GM12878 (cell line): Measurements from ENCODE around the gene NRTN. TPM values are rescaled to one million over a fixed set of nuclear protein-coding genes. Genes with fewer than 3 reads are reported as not detected.

Experiments used
- ATAC-seq: fragments of 200-7000 bp; cut with Tn5 transposase; 3 replicates; pipeline ENCODE4 v1.9.1; 2020; ENCODE audit warnings: mild to moderate bottlenecking, moderate library complexity
- BruUV-seq: library from RNA; stranded (reverse); fragments of 400-500 nt; replicated peaks from 2 replicates; lab custom pipeline; 2021; lab: Mats Ljungman, UMichigan
- CTCF ChIA-PET: fragments of 300-600 bp; sonication (Branson Sonifier 250); formaldehyde crosslinking; extraction: SDS; loops from one replicate; lab custom pipeline; 2021; ENCODE audit warnings: inconsistent platforms; lab: Yijun Ruan, JAX
- POLR2A ChIA-PET: fragments of 350-600 bp; formaldehyde crosslinking; extraction: SDS; loops from one replicate; lab custom pipeline; 2021; ENCODE audit warnings: inconsistent platforms; lab: Charles Lee
- RAD21 ChIA-PET: fragments of 300-600 bp; sonication (Branson Sonifier 250); formaldehyde crosslinking; loops from one replicate; lab custom pipeline; 2023; ENCODE audit warnings: antibody characterized with exemption; ENCODE audit not compliant: unreplicated experiment; lab: Charles Lee
- SMC1A ChIA-PET: fragments of 300-600 bp; sonication (Branson Sonifier 250); formaldehyde crosslinking; loops from one replicate; lab custom pipeline; 2023; ENCODE audit not compliant: unreplicated experiment, uncharacterized antibody; lab: Charles Lee
- DNase-seq: peaks from one replicate; pipeline ENCODE4 v3.0.0-alpha.2; 2011; ENCODE audit warnings: low read depth, low spot score
- FAIRE-seq: peaks from 3 replicates; lab custom pipeline; 2011; peaks lifted over from hg19 to GRCh38; lab: Jason Lieb, UNC
- H2AFZ ChIP-seq: 2 replicates; pipeline ENCODE4 v1.6.0; 2011; ENCODE audit warnings: low read depth, low read length, control low read depth; ENCODE audit not compliant: control insufficient read depth
- H3K27ac ChIP-seq: 2 replicates; pipeline ENCODE4 v1.5.1; 2011; ENCODE audit warnings: control low read depth; ENCODE audit not compliant: control insufficient read depth, insufficient read depth
- H3K27me3 ChIP-seq, 2 experiments: replicated peaks in 1 of 2; 2 replicates each; pipeline versions ENCODE4 v1.6.0 to v1.6.1; 2011; ENCODE audit warnings: low read length in 1 of 2; ENCODE audit not compliant: control insufficient read depth in 2 of 2, insufficient read depth in 2 of 2
- H3K36me3 ChIP-seq, 2 experiments: 2 replicates each; pipeline ENCODE4 v1.5.1; 2011; ENCODE audit warnings: low read length in 1 of 2; ENCODE audit not compliant: control insufficient read depth in 2 of 2, insufficient read depth in 2 of 2
- H3K4me1 ChIP-seq: 2 replicates; pipeline ENCODE4 v1.6.1; 2011; ENCODE audit warnings: mild to moderate bottlenecking, low read length, moderate library complexity, mixed read lengths; ENCODE audit not compliant: control insufficient read depth, insufficient read depth
- H3K4me2 ChIP-seq: 2 replicates; pipeline ENCODE4 v1.6.0; 2011; ENCODE audit warnings: control low read depth; ENCODE audit not compliant: control insufficient read depth, insufficient read depth
- H3K4me3 ChIP-seq: fragments of 200-600 bp; sonication (generic); 2 replicates; pipeline ENCODE4 v1.5.1; 2016
- H3K79me2 ChIP-seq: 2 replicates; pipeline ENCODE4 v1.6.0; 2011; ENCODE audit warnings: low read length; ENCODE audit not compliant: control insufficient read depth, insufficient read depth
- H3K9ac ChIP-seq: 2 replicates; pipeline ENCODE4 v1.8.0; 2011; ENCODE audit warnings: low read length, control low read depth, mixed read lengths; ENCODE audit not compliant: control insufficient read depth, insufficient read depth
- H3K9me3 ChIP-seq: replicated peaks from 3 replicates; pipeline ENCODE4 v1.5.1; 2011; ENCODE audit warnings: mild to moderate bottlenecking, low read length; ENCODE audit not compliant: control insufficient read depth, insufficient read depth
- H4K20me1 ChIP-seq: 2 replicates; pipeline ENCODE4 v1.6.0; 2011; ENCODE audit not compliant: control insufficient read depth, insufficient read depth
- BACH1 ChIP-seq: fragments of 450-650 bp; IDR thresholded peaks from 2 replicates; pipeline ENCODE4 v1.6.1; 2017; ENCODE audit warnings: mild to moderate bottlenecking, borderline replicate concordance
- CBX3 ChIP-seq: fragments of 200-600 bp; sonication (generic); IDR thresholded peaks from 2 replicates; pipeline ENCODE4 v1.6.1; 2016; ENCODE audit warnings: low read depth, borderline replicate concordance
- EED ChIP-seq: sonication (generic); IDR thresholded peaks from 2 replicates; pipeline ENCODE4 v1.6.1; 2016; ENCODE audit warnings: antibody characterized with exemption, low read depth
- ESRRA ChIP-seq: IDR thresholded peaks from 2 replicates; pipeline ENCODE4 v1.6.1; 2012; ENCODE audit warnings: mild to moderate bottlenecking, low read length, improper control_type of control experiment
- HDAC6 ChIP-seq: fragments of 200-600 bp; sonication (generic); IDR thresholded peaks from one replicate; pipeline ENCODE4 v1.8.0; 2017; ENCODE audit warnings: antibody characterized with exemption; ENCODE audit not compliant: unreplicated experiment
- KAT2A ChIP-seq: conservative IDR thresholded peaks from 2 replicates; pipeline ENCODE4 v1.6.1; 2011; ENCODE audit warnings: low read depth, low read length; ENCODE audit not compliant: control insufficient read depth
- NR2F1 ChIP-seq: fragments of 450-650 bp; conservative IDR thresholded peaks from 2 replicates; pipeline ENCODE4 v1.6.1; 2017; ENCODE audit warnings: mild to moderate bottlenecking
- POLR2A ChIP-seq: IDR thresholded peaks from 2 replicates; pipeline ENCODE4 v1.6.1; 2011; ENCODE audit warnings: low read depth, mild to moderate bottlenecking, low read length
- RBBP5 ChIP-seq: fragments of 200-600 bp; sonication (generic); conservative IDR thresholded peaks from 2 replicates; pipeline ENCODE4 v1.6.1; 2016
- RELA ChIP-seq: fragments of 450-650 bp; IDR thresholded peaks from 2 replicates; pipeline ENCODE4 v1.8.0; 2014; ENCODE audit warnings: borderline replicate concordance; ENCODE audit not compliant: partially characterized antibody
- RELB ChIP-seq: fragments of 450-650 bp; IDR thresholded peaks from 2 replicates; pipeline ENCODE4 v1.6.1; 2017; ENCODE audit warnings: low read depth, mild to moderate bottlenecking, moderate library complexity
- RUNX3 ChIP-seq: IDR thresholded peaks from 2 replicates; pipeline ENCODE4 v1.6.1; 2012; ENCODE audit warnings: low read length, inconsistent platforms
- SMAD5 ChIP-seq: IDR thresholded peaks from 2 replicates; pipeline ENCODE4 v1.6.1; 2016; ENCODE audit warnings: antibody characterized with exemption, low read depth
- SMARCA5 ChIP-seq: fragments of 450-650 bp; IDR thresholded peaks from 2 replicates; pipeline ENCODE4 v1.6.1; 2017; ENCODE audit warnings: mild to moderate bottlenecking
- SUZ12 ChIP-seq: fragments of 200-600 bp; sonication (generic); IDR thresholded peaks from one replicate; pipeline ENCODE4 v1.6.1; 2018; ENCODE audit warnings: antibody characterized with exemption, mild to moderate bottlenecking; ENCODE audit not compliant: unreplicated experiment
- USF2 ChIP-seq: IDR thresholded peaks from 2 replicates; pipeline ENCODE4 v1.6.1; 2011; ENCODE audit warnings: low read depth, low read length, improper control_type of control experiment, borderline replicate concordance
- WRNIP1 ChIP-seq: IDR thresholded peaks from 2 replicates; pipeline ENCODE4 v1.6.1; 2011; ENCODE audit warnings: low read depth, low read length, improper control_type of control experiment, borderline replicate concordance
- ZNF207 ChIP-seq: fragments of 450-650 bp; IDR thresholded peaks from 2 replicates; pipeline ENCODE4 v1.6.1; 2014; ENCODE audit warnings: antibody characterized with exemption, mild to moderate bottlenecking, borderline replicate concordance
- WGBS: methylation state at CpG from one replicate; pipeline ENCODE4 v1.1.6; 2016; ENCODE audit warnings: low lambda C conversion rate; ENCODE audit not compliant: insufficient replicate concordance, insufficient coverage; ENCODE audit errors: missing lambda C conversion rate; 5-methylcytosine and 5-hydroxymethylcytosine counted together
- in situ Hi-C: fragments of 300-500 bp; cut with MboI; formaldehyde crosslinking; loops from 9 replicates; pipeline ENCODE4 v1.14.3; 2018; ENCODE audit warnings: mixed read lengths
- intact Hi-C: fragments of 100-400 bp; cut with micrococcal nuclease; formaldehyde crosslinking; loops from one replicate; pipeline ENCODE4 v1.14.2; 2022; ENCODE audit not compliant: unreplicated experiment
- polyA plus RNA-seq, 11 experiments: library from polyadenylated mRNA; depleted of rRNA in 4 of 11; unstranded in 6 of 11; stranded (reverse) in 5 of 11; fragments of >200 nt; fragmentation: Nextera tagmentation in 4 of 11; fragmentation: Illumina TruSeq in 1 of 11; extraction: Ambion mirVana in 4 of 11; extraction: Trizol in 1 of 11; gene quantifications; 1 replicate in 1 of 11; 2 replicates in 10 of 11; pipeline versions ENCODE4 v1.2.1 to v1.2.3, GENCODE V29; 2011 to 2016; ENCODE audit warnings: inconsistent platforms in 2 of 11, missing spikeins in 2 of 11, low read depth in 1 of 11
- total RNA-seq, 4 experiments: library from RNA; depleted of rRNA in 3 of 4; stranded (reverse); fragments of >200 nt in 3 of 4; fragmentation: Illumina TruSeq in 1 of 4; extraction: Trizol in 1 of 4; gene quantifications; 2 replicates each; pipeline versions ENCODE4 v1.2.1 to v1.2.3, GENCODE V29; 2013 to 2021

NRTN gene
- total and polyA plus RNA-seq, 10 of the 15 experiments (the other 5 are each of a cell fraction or from before 2014, with no cell fraction given) = not detected

- BruUV-seq = no TSS peak
- DNase-seq = no peak
- H3K27ac ChIP-seq = no peak overlapping the region
- no peak overlapping the region for H3K4me3 ChIP-seq
- no peaks in the 10 kb centered on the region for H3K36me3 ChIP-seq
- POLR2A ChIA-PET = no interaction called here
- H3K4me1 ChIP-seq = no peaks in the 10 kb centered on the region
- 27% methylated on average over 18 of the region's 20 CpGs for WGBS
- no peak for ATAC-seq
- SMC1A ChIA-PET = no interaction called here
- no peak overlapping the region for H2AFZ ChIP-seq
- H3K4me2 ChIP-seq = no peak overlapping the region
- no peak for FAIRE-seq
- H3K9ac ChIP-seq = no peak overlapping the region
- no peaks in the 10 kb centered on the region; a peak in 1 of 4 replicates for H3K27me3 ChIP-seq
- intact Hi-C loops (no loop called here), in situ Hi-C loops (no loop called here)
- no peaks in the 10 kb centered on the region for H3K9me3 ChIP-seq
- H3K79me2 ChIP-seq = no peaks in the 10 kb centered on the region
- CTCF ChIA-PET = interaction anchor here (0.6 kb wide), 1 partner anchor 30 kb away, joined by 3 read pairs; no protein-coding TSS in a partner anchor
- RAD21 ChIA-PET = no interaction called here
- no peaks in the 10 kb centered on the region for H4K20me1 ChIP-seq
- no peak for TF ChIP-seq HDAC6
- TF ChIP-seq RBBP5 = no peak
- TF ChIP-seq RUNX3 = no peak
- TF ChIP-seq ZNF207 = no peak
- no peak for TF ChIP-seq RELA
- TF ChIP-seq RELB = no peak
- TF ChIP-seq WRNIP1 = no peak
- no peak for TF ChIP-seq USF2
- no peak for TF ChIP-seq NR2F1
- TF ChIP-seq KAT2A = no peak
- no peak for TF ChIP-seq EED
- TF ChIP-seq ESRRA = no peak
- no peak for TF ChIP-seq SMAD5
- TF ChIP-seq POLR2A = no peak
- TF ChIP-seq SMARCA5 = no peak
- no peak for TF ChIP-seq BACH1
- no peak for TF ChIP-seq CBX3
- no peak for TF ChIP-seq SUZ12
Observed at GRCh38 chr19:5838353-5839064, 33.6 kb downstream of the NRTN start.
